HepG2 (cell line): ENCODE results near the gene SRGAP2B. TPM values are rescaled to one million over a fixed set of nuclear protein-coding genes. Genes with fewer than 3 reads are reported as not detected.
A peak's percentile ranks its signal among the peaks of the same experiment; 100 is the strongest.
"Not testable (repeated sequence)": the region's sequence is repeated elsewhere in the genome, so short reads cannot be mapped to it uniquely, and the experiment has no call there.

Experiments
- ATAC-seq: fragments of 200-7000 bp; cut with Tn5 transposase; 3 replicates; pipeline ENCODE4 v1.9.1; 2020; ENCODE audit warnings: mild to moderate bottlenecking, moderate library complexity
- BruUV-seq: library from RNA; stranded (reverse); fragments of 400-500 nt; replicated peaks from 2 replicates; lab custom pipeline; 2021; lab: Mats Ljungman, UMichigan
- CTCF ChIA-PET: fragments of 300-600 bp; formaldehyde crosslinking; extraction: SDS; loops from one replicate; lab custom pipeline; 2021; ENCODE audit warnings: low total read pairs, inconsistent platforms, low intra/inter-chr PET ratio; lab: Yijun Ruan, JAX
- POLR2A ChIA-PET: fragments of 350-600 bp; sonication (Branson Sonifier 250); formaldehyde crosslinking; loops from one replicate; lab custom pipeline; 2020; ENCODE audit warnings: antibody characterized with exemption, inconsistent platforms; lab: Yijun Ruan, JAX
- DNase-seq: peaks from one replicate; pipeline ENCODE4 v3.0.0-alpha.2; 2015; ENCODE audit warnings: low spot score
- FAIRE-seq: peaks from 3 replicates; lab custom pipeline; 2011; peaks lifted over from hg19 to GRCh38; lab: Jason Lieb, UNC
- H2AFZ ChIP-seq: one replicate; pipeline ENCODE4 v1.6.1; 2011; ENCODE audit warnings: low read length, inconsistent platforms
- H3K27ac ChIP-seq: fragments of 300-600 bp; 3 replicates; pipeline ENCODE4 v1.8.0; 2011; ENCODE audit warnings: mixed run types, mild to moderate bottlenecking, mixed read lengths, low read length, inconsistent platforms; ENCODE audit not compliant: insufficient read depth; ENCODE audit errors: extremely low read length
- H3K27me3 ChIP-seq, 2 experiments: fragments of 200-600 bp in 1 of 2; 2 replicates in 1 of 2; 3 replicates in 1 of 2; pipeline versions ENCODE4 v1.6.0 to v1.8.0; 2011; ENCODE audit warnings: low read length in 2 of 2, mild to moderate bottlenecking in 2 of 2, moderate library complexity in 2 of 2, inconsistent platforms in 1 of 2; ENCODE audit not compliant: insufficient read depth in 2 of 2, control insufficient read depth in 1 of 2
- H3K36me3 ChIP-seq, 2 experiments: fragments of 200-600 bp in 1 of 2; replicated peaks in 1 of 2; 2 replicates in 1 of 2; 3 replicates in 1 of 2; pipeline versions ENCODE4 v1.5.1 to v1.8.0; 2011; ENCODE audit warnings: low read length in 2 of 2, inconsistent platforms in 1 of 2; ENCODE audit not compliant: insufficient read depth in 2 of 2, control insufficient read depth in 1 of 2
- H3K4me1 ChIP-seq: 2 replicates; pipeline ENCODE4 v1.5.1; 2012; ENCODE audit warnings: low read length, inconsistent platforms; ENCODE audit not compliant: insufficient read depth
- H3K4me2 ChIP-seq: 2 replicates; pipeline ENCODE4 v1.6.0; 2011; ENCODE audit warnings: low read depth, low read length, inconsistent platforms
- H3K4me3 ChIP-seq, 3 experiments: fragments of 200-600 bp in 1 of 3; sonication (generic), shearing (Covaris generic) in 1 of 3; replicated peaks in 1 of 3; 2 replicates each; pipeline ENCODE4 v1.5.1; 2011 to 2016; ENCODE audit warnings: low read length in 3 of 3, inconsistent platforms in 2 of 3, low read depth in 2 of 3, mild to moderate bottlenecking in 2 of 3, control low read depth in 1 of 3, mixed read lengths in 1 of 3; ENCODE audit not compliant: insufficient read depth in 1 of 3
- H3K79me2 ChIP-seq: one replicate; pipeline ENCODE4 v1.6.1; 2011; ENCODE audit warnings: low read length, inconsistent platforms; ENCODE audit not compliant: insufficient read depth
- H3K9ac ChIP-seq: 2 replicates; pipeline ENCODE4 v1.6.0; 2011; ENCODE audit warnings: mild to moderate bottlenecking, low read depth, low read length, inconsistent platforms; ENCODE audit not compliant: insufficient read depth
- H3K9me3 ChIP-seq: 2 replicates; pipeline ENCODE4 v1.5.1; 2012; ENCODE audit warnings: mild to moderate bottlenecking, low read length
- H4K20me1 ChIP-seq: 2 replicates; pipeline ENCODE4 v1.6.0; 2011; ENCODE audit warnings: inconsistent platforms, mild to moderate bottlenecking, low read length, moderate library complexity; ENCODE audit not compliant: insufficient read depth
- WGBS: methylation state at CpG from one replicate; pipeline ENCODE4 v1.1.6; 2017; ENCODE audit warnings: low lambda C conversion rate; 5-methylcytosine and 5-hydroxymethylcytosine counted together
- in situ Hi-C: cut with HindIII; loops from 2 replicates; pipeline ENCODE4 v1.10.0; 2017; ENCODE audit warnings: low pct_unique_long_range_greater_than_20kb; ENCODE audit not compliant: extremely low pct_ligation_motif_present
- intact Hi-C: fragments of 100-400 bp; cut with micrococcal nuclease; formaldehyde crosslinking; loops from one replicate; pipeline ENCODE4 v1.10.0; 2022; ENCODE audit not compliant: unreplicated experiment
- polyA plus RNA-seq, 8 experiments: library from polyadenylated mRNA; depleted of rRNA in 3 of 8; stranded (reverse) in 7 of 8; unstranded in 1 of 8; fragments of >200 nt; fragmentation: Illumina TruSeq in 4 of 8; extraction: Trizol in 4 of 8; gene quantifications; 2 replicates each; pipeline versions ENCODE4 v1.2.1 to v1.2.3, GENCODE V29; 2011 to 2016; ENCODE audit warnings: low read depth in 4 of 8, missing spikeins in 1 of 8, mixed read lengths in 1 of 8; ENCODE audit not compliant: insufficient read depth in 1 of 8
- total RNA-seq, 5 experiments: library from RNA; depleted of rRNA; stranded (reverse); fragments of >200 nt; fragmentation: Illumina TruSeq; extraction: Trizol; gene quantifications; 2 replicates each; pipeline ENCODE4 v1.2.3, GENCODE V29; 2016; ENCODE audit warnings: low read depth in 1 of 5

The SRGAP2B gene
- total and polyA plus RNA-seq, 2 of the 13 experiments (the other 11 are each of a cell fraction or from before 2014, with no cell fraction given) = 9.2 to 16.1 TPM

GRCh38 chr1:145045571-145046273, 49.4 kb downstream of the SRGAP2B start:
- H3K36me3 ChIP-seq, ATAC-seq, H3K4me2 ChIP-seq, FAIRE-seq, H3K79me2 ChIP-seq, H3K9me3 ChIP-seq, in situ Hi-C loops, H3K27me3 ChIP-seq, H2AFZ ChIP-seq, H4K20me1 ChIP-seq, H3K4me1 ChIP-seq, CTCF ChIA-PET, POLR2A ChIA-PET, DNase-seq, intact Hi-C loops, H3K4me3 ChIP-seq, H3K9ac ChIP-seq, H3K27ac ChIP-seq: not testable (repeated sequence)
- no CpG with 5 or more reads among the region's 5 CpGs for WGBS
- BruUV-seq = TSS peak; percentile 40

- POLR2A ChIA-PET, H3K4me2 ChIP-seq, H3K27ac ChIP-seq, H3K36me3 ChIP-seq, CTCF ChIA-PET, H3K4me3 ChIP-seq, H3K9ac ChIP-seq, in situ Hi-C loops, H4K20me1 ChIP-seq, H3K79me2 ChIP-seq, H3K27me3 ChIP-seq, H3K4me1 ChIP-seq, DNase-seq, BruUV-seq, FAIRE-seq, H3K9me3 ChIP-seq, intact Hi-C loops, H2AFZ ChIP-seq, ATAC-seq: not testable (repeated sequence)
- no CpG with 5 or more reads among the region's 1 CpG for WGBS
Measured at GRCh38 chr1:145041519-145041918, 53.6 kb downstream of the SRGAP2B start.

- intact Hi-C loops, H3K79me2 ChIP-seq, in situ Hi-C loops, H3K27me3 ChIP-seq, ATAC-seq, POLR2A ChIA-PET, H3K4me3 ChIP-seq, BruUV-seq, CTCF ChIA-PET, FAIRE-seq, H3K9ac ChIP-seq, H3K9me3 ChIP-seq, H3K4me1 ChIP-seq, H4K20me1 ChIP-seq, DNase-seq, H3K4me2 ChIP-seq, H2AFZ ChIP-seq, H3K36me3 ChIP-seq, H3K27ac ChIP-seq: not testable (repeated sequence)
- WGBS = 100% methylated on average over 2 of the region's 2 CpGs
Measured at GRCh38 chr1:145036019-145036418, 59.1 kb downstream of the SRGAP2B start.

- H2AFZ ChIP-seq, POLR2A ChIA-PET, H3K27me3 ChIP-seq, CTCF ChIA-PET, H3K27ac ChIP-seq, ATAC-seq, H3K9ac ChIP-seq, FAIRE-seq, H3K79me2 ChIP-seq, H3K4me2 ChIP-seq, H4K20me1 ChIP-seq, H3K9me3 ChIP-seq, H3K36me3 ChIP-seq, H3K4me3 ChIP-seq, H3K4me1 ChIP-seq, DNase-seq, BruUV-seq, in situ Hi-C loops, intact Hi-C loops: not testable (repeated sequence)
- no CpG with 5 or more reads among the region's 2 CpGs for WGBS
Measured at GRCh38 chr1:145033523-145033922, 61.6 kb downstream of the SRGAP2B start.
